Lower lobe of right lung (tissue), 2 donors: ENCODE data around the gene STXBP1. TPM values are rescaled to one million over a fixed set of nuclear protein-coding genes. Genes with fewer than 3 reads are reported as not detected.

Source experiments
- ATAC-seq, 2 donors: fragments of 200-7000 bp; cut with Tn5 transposase; one replicate each; pipeline ENCODE4 v1.9.1; 2020 to 2022; ENCODE audit warnings: mild to moderate bottlenecking in 2 of 2, moderate library complexity in 2 of 2
- DNase-seq: peaks from one replicate; pipeline ENCODE4 v3.0.0-alpha.2; 2020
- H3K27ac ChIP-seq: fragments of 200-600 bp; one replicate; pipeline ENCODE4 v1.8.0; 2022
- H3K27me3 ChIP-seq: fragments of 200-600 bp; one replicate; pipeline ENCODE4 v1.8.0; 2022; ENCODE audit warnings: low read depth
- H3K36me3 ChIP-seq: fragments of 200-600 bp; one replicate; pipeline ENCODE4 v1.8.0; 2022; ENCODE audit warnings: mild to moderate bottlenecking
- H3K4me1 ChIP-seq: fragments of 200-600 bp; one replicate; pipeline ENCODE4 v1.8.0; 2022
- H3K4me3 ChIP-seq: fragments of 200-600 bp; one replicate; pipeline ENCODE4 v1.8.0; 2022; ENCODE audit warnings: mild to moderate bottlenecking
- H3K9me3 ChIP-seq: fragments of 200-600 bp; one replicate; pipeline ENCODE4 v1.8.0; 2022
- CTCF ChIP-seq: fragments of 200-600 bp; IDR thresholded peaks from one replicate; pipeline ENCODE4 v1.8.0; 2022; ENCODE audit warnings: antibody characterized with exemption, mild to moderate bottlenecking
- intact Hi-C: fragments of 100-400 bp; cut with DNase I; formaldehyde crosslinking; loops from one replicate; pipeline ENCODE4 v1.11.0; 2022
- total RNA-seq: library from RNA; stranded (reverse); fragmentation: NEBNext Ultra II Directional; extraction: Animal tissue kit (Norgen Biotek cat#: 25700); gene quantifications from one replicate; pipeline ENCODE4 v1.2.1, GENCODE V29; 2021
- donor health status: DM: no; HTN: yes; CAD: no; lungs with severe emphysema.

STXBP1 gene
- total RNA-seq, 1 donor from 2014 or later: 88.6 TPM

- DNase-seq (no peak), ATAC-seq (no peak)
- no peak for TF ChIP-seq CTCF
- H3K27ac ChIP-seq: no peak overlapping the region
- peaks cover 18% of the 10 kb centered on the region for H3K4me1 ChIP-seq
- intact Hi-C loops: no loop called here
- H3K4me3 ChIP-seq: no peak overlapping the region
- no peaks in the 10 kb centered on the region for H3K9me3 ChIP-seq
- peaks cover 7% of the 10 kb centered on the region for H3K36me3 ChIP-seq
- no peaks in the 10 kb centered on the region for H3K27me3 ChIP-seq
Observed at GRCh38 chr9:127711831-127712274, 99.8 kb downstream of the STXBP1 start.

GRCh38 chr9:127712371-127712770 lies 100.3 kb downstream of the STXBP1 start:
- H3K27me3 ChIP-seq: no peaks in the 10 kb centered on the region
- DNase-seq (no peak), ATAC-seq (no peak)
- H3K4me3 ChIP-seq: no peak overlapping the region
- intact Hi-C loops: no loop called here
- H3K36me3 ChIP-seq: peaks cover 7% of the 10 kb centered on the region
- H3K27ac ChIP-seq: no peak overlapping the region
- no peak for TF ChIP-seq CTCF
- H3K9me3 ChIP-seq: no peaks in the 10 kb centered on the region
- H3K4me1 ChIP-seq: peaks cover 18% of the 10 kb centered on the region

DNA sequence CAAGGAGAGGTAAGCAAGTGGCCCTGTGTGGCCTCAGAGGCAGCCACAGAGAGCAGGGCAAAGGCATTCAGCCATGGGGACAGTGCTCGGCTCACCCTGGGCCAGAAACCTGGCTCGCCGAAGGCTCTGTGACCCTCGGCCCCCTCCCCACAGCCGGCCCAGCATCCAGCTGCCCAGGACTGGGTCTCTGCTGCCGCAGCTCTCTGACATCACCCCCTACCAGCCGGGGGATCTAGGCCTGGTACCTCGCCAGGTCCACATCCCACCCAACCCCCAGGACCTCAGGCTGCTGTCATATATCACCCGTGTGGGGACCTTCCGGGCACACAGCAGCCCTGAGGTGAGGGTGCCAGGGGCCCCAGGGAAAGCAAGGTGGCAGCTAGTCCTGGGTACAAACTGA lies 100.8 kb downstream of the STXBP1 start:
- TF ChIP-seq CTCF: no peak
- Histone ChIP-seq H3K27me3 (no peaks in the 10 kb centered on the region), H3K4me1 (peaks cover 18% of the 10 kb centered on the region), H3K4me3 (no peak overlapping the region), H3K9me3 (no peaks in the 10 kb centered on the region), H3K27ac (no peak overlapping the region), H3K36me3 (peaks cover 7% of the 10 kb centered on the region)
- no peak for DNase-seq
- ATAC-seq: no peak
- intact Hi-C loops: no loop called here

DNA sequence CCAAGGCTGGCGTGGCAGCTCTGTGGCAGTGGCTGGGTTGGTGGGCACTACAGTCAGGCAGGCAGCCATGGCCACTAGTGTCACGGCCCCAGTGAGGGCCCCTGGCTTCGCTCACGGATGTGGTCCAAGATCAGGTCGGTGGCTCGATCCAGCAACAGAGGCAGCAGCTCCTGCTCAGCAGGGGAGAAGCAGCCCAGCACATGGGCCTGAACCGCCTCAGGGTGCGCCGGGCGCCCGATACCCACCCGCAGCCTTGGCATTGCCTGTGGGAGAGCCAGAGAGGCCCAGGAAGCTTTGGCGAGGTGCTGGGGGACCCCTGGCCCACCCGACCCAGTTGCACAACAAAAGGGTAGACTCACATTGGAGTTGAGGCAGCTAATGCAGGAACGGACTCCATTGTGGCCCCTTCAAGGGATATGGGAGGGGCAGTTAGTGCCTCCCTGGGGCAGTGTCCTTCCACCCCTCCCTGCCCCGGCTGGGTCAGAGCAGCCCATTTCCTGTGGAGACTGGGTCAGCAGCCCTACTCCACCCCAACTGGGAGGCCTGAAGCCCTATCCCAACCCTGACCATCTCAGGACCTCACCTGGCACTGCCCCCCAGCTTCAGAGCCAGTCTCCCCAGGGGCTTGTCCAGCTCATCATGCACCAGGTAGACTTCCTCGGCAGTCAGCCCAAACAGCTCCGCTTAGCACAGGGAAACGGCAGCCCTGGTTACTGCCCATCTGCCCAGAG lies 102.1 kb downstream of the STXBP1 start:
- Histone ChIP-seq H3K36me3 (peaks cover 7% of the 10 kb centered on the region), H3K9me3 (no peaks in the 10 kb centered on the region), H3K4me1 (peaks cover 18% of the 10 kb centered on the region), H3K27me3 (no peaks in the 10 kb centered on the region), H3K27ac (no peak overlapping the region), H3K4me3 (peak overlapping the region; percentile 91)
- DNase-seq (no peak), ATAC-seq (no peak)
- intact Hi-C loops: no loop called here
- TF ChIP-seq CTCF: no peak

DNA sequence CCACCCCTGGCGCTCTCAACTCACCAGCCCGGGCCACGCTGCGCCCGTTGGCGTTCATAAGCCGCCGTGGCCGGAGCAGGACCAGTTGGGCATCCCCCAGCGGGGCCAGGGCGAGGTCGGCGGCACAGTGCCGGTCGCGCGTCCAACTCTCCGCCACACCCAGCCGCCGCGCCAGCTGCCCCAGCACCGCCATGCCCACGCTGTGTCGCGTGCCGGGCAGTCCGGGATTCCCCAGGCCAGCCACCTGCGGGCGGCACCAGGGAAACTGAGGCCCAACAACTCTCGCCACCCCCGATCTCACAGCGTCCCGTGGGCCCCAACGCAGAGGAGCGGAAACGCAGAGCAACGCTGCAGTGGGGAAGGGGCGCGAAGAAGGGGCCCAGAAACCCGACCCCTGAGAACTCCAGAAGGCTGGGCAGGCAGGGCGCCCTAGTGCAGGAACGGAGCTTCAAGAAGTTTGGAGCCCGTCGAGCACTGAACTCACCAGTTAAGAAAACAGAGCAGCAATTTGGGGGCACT lies 102.9 kb downstream of the STXBP1 start:
- DNase-seq: no peak
- Histone ChIP-seq H3K27me3 (no peaks in the 10 kb centered on the region), H3K9me3 (no peaks in the 10 kb centered on the region), H3K36me3 (peaks cover 7% of the 10 kb centered on the region), H3K4me1 (peaks cover 18% of the 10 kb centered on the region), H3K4me3 (peak overlapping the region; percentile 91), H3K27ac (peak overlapping the region; percentile 84)
- ATAC-seq: peak; percentile 54 to 61
- intact Hi-C loops: no loop called here
- no peak for TF ChIP-seq CTCF
